B cell (primary cell): ENCODE results near the gene PRPSAP1.

Experiments used
- CTCF ChIP-seq: fragments of 200-600 bp; IDR thresholded peaks from one replicate; pipeline ENCODE4 v1.8.0; 2022; ENCODE audit warnings: antibody characterized with exemption, mild to moderate bottlenecking
- EZH2 ChIP-seq: IDR thresholded peaks from 2 replicates; pipeline ENCODE4 v1.6.1; 2012; ENCODE audit warnings: borderline replicate concordance, low read depth, mild to moderate bottlenecking, moderate library complexity, low read length; ENCODE audit not compliant: insufficient read depth, poor library complexity, severe bottlenecking

DNA sequence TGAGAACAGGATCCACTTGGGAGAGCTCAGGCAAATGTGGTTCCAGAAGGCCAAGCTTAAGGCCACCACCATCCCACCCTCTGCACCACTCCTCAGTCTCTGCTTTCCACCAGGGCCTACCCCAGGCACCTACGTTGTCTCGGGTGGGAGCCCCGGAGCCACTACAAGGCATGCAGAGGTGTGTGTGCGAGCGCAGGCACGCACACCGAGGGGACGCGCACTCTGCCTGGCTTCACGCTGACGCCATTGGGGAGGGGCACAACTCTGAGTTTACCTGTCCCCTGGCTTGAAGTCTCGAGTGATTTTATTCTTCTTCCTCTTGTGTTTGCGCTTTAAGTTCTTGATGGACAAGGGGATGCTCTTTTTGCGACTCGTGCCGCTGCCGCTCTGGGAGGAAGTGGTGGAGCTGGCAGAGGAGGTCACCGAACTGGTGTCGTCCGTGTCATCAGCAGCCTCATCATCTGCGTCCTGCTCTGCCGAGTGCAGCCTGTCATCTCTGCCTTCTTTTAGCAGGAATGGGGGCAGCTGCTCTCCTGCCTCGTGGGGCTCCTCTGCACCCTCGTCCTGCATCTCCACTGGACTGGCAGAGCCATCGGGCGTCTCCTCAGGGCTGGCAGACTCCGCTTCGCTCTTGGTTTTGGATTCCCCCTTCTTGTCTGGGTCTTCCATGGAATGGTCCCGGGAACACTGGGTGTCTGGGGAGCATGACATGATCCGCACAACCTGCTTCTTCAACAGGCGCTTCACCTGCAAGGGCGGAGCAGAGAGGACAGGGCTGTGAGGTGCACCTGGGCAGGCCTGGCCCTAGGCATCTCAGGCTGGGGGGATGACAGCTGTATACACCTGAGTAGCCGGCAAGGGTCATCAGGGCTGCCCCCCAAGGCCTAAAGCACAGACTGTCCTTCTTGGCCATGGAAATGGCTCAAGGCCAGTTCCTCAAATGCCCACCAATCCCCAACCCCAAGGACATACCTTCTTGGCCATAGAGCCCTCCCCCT lies 45.8 kb upstream of the PRPSAP1 start:
- TF ChIP-seq EZH2 (no peak), CTCF (no peak)
